ENCODE data around the gene SYCP3. TPM values are rescaled to one million over a fixed set of nuclear protein-coding genes. Genes with fewer than 3 reads are reported as not detected.

The SYCP3 gene
- total and polyA plus RNA-seq, 2 of the 13 experiments (the other 11 are each of a cell fraction or from before 2014, with no cell fraction given): not detected

DNA sequence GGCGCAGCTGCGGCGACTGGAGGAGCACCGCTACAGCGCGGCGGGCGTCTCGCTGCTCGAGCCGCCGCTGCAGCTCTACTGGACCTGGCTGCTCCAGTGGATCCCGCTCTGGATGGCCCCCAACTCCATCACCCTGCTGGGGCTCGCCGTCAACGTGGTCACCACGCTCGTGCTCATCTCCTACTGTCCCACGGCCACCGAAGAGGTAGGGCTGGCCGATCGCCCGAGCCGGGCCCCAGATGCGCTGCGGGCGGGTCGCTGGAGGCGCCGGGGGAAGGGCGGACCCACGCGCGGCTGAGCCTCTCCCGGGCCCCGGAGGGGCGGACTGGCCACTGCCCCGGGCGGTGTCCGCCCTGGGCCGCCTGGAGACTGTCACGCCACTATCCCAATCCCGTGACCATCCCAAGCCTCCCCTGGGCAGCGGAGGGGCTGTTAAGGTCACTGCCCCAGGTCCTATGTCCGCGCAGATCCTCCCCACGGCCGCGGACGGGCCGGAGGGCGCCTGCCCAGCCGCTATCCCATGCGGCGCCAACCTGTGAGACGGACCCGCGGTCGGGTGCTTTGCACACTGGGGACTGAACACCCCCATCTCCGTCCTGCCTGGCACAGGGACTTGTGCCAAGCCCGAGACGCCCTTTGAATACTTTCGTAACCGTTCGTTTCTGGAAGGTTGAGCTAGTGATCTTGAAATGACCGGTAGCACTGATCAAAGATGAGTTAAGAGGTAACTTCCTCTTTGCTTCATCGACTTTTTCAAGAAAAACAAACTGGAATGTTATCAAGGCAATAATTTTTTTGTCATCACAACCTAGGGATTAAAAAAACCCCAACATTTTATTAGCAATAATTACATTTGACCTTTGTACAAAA is 41.1 kb downstream of the SYCP3 start (continued):
- TF ChIP-seq, protein P1, sequence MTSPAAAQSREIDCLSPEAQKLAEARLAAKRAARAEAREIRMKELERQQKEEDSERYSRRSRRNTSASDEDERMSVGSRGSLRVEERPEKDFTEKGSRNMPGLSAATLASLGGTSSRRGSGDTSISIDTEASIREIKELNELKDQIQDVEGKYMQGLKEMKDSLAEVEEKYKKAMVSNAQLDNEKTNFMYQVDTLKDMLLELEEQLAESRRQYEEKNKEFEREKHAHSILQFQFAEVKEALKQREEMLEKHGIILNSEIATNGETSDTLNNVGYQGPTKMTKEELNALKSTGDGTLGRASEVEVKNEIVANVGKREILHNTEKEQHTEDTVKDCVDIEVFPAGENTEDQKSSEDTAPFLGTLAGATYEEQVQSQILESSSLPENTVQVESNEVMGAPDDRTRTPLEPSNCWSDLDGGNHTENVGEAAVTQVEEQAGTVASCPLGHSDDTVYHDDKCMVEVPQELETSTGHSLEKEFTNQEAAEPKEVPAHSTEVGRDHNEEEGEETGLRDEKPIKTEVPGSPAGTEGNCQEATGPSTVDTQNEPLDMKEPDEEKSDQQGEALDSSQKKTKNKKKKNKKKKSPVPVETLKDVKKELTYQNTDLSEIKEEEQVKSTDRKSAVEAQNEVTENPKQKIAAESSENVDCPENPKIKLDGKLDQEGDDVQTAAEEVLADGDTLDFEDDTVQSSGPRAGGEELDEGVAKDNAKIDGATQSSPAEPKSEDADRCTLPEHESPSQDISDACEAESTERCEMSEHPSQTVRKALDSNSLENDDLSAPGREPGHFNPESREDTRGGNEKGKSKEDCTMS (CRISPR knock-in tag; conservative IDR thresholded peaks at IDR 0.05): no peak
- TF ChIP-seq CCAR2 (optimal IDR thresholded peaks at IDR 0.05; ENCODE audit: low read depth, low read length) (no peak), PPARG (CRISPR knock-in tag; conservative IDR thresholded peaks at IDR 0.05) (peak; percentile 17; the same call in 1 of the 2 replicates), MBD4 (IDR thresholded peaks at IDR 0.05; ENCODE audit: borderline replicate concordance, low read length) (no peak), ZNF768 (CRISPR knock-in tag; IDR thresholded peaks at IDR 0.05) (no peak), KDM2A (CRISPR knock-in tag; IDR thresholded peaks at IDR 0.05; ENCODE audit: borderline replicate concordance, low read depth) (peak; percentile 41; the same call in 1 of the 2 replicates), HNF4A (CRISPR knock-in tag; IDR thresholded peaks at IDR 0.05) (peak; percentile 17; the same call in 1 of the 2 replicates), ZNF619 (CRISPR knock-in tag; IDR thresholded peaks at IDR 0.05) (no peak), ZNF781 (CRISPR knock-in tag; IDR thresholded peaks at IDR 0.05; ENCODE audit: borderline replicate concordance, not compliant biosample characterization) (no peak), NCOR1 (IDR thresholded peaks at IDR 0.05; ENCODE audit: borderline replicate concordance, low read length) (no peak), NR2C2 (CRISPR knock-in tag; IDR thresholded peaks at IDR 0.05; ENCODE audit: borderline replicate concordance) (no peak), SRSF4 (IDR thresholded peaks at IDR 0.05; ENCODE audit: low read depth, low read length, poor library complexity, severe bottlenecking) (no peak), AGO1 (IDR thresholded peaks at IDR 0.05; ENCODE audit: low read depth, low read length, poor library complexity, severe bottlenecking) (no peak), U2AF2 (IDR thresholded peaks at IDR 0.05; ENCODE audit: low read depth, low read length) (no peak), KLF12 (CRISPR knock-in tag; IDR thresholded peaks at IDR 0.05; ENCODE audit: borderline replicate concordance) (no peak)
- TF ChIP-seq, protein P2, sequence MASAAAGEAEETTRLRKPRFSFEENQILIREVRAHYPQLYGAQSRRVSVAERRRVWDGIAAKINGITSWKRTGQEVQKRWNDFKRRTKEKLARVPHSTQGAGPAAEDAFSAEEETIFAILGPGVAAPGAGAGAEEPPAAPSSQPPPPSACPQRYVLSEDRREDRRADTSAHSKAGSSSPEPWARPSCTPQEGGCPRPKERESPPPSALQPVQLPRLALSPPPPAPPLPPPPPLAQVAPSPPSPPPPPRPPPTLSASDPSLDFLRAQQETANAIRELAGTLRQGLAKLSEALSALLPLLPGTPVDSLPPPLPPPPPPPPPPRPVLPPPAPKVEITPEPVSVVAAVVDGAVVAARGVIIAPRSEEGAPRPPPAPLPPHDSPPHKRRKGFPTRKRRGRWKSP (CRISPR knock-in tag; IDR thresholded peaks at IDR 0.05): no peak
- TF ChIP-seq, protein P3, sequence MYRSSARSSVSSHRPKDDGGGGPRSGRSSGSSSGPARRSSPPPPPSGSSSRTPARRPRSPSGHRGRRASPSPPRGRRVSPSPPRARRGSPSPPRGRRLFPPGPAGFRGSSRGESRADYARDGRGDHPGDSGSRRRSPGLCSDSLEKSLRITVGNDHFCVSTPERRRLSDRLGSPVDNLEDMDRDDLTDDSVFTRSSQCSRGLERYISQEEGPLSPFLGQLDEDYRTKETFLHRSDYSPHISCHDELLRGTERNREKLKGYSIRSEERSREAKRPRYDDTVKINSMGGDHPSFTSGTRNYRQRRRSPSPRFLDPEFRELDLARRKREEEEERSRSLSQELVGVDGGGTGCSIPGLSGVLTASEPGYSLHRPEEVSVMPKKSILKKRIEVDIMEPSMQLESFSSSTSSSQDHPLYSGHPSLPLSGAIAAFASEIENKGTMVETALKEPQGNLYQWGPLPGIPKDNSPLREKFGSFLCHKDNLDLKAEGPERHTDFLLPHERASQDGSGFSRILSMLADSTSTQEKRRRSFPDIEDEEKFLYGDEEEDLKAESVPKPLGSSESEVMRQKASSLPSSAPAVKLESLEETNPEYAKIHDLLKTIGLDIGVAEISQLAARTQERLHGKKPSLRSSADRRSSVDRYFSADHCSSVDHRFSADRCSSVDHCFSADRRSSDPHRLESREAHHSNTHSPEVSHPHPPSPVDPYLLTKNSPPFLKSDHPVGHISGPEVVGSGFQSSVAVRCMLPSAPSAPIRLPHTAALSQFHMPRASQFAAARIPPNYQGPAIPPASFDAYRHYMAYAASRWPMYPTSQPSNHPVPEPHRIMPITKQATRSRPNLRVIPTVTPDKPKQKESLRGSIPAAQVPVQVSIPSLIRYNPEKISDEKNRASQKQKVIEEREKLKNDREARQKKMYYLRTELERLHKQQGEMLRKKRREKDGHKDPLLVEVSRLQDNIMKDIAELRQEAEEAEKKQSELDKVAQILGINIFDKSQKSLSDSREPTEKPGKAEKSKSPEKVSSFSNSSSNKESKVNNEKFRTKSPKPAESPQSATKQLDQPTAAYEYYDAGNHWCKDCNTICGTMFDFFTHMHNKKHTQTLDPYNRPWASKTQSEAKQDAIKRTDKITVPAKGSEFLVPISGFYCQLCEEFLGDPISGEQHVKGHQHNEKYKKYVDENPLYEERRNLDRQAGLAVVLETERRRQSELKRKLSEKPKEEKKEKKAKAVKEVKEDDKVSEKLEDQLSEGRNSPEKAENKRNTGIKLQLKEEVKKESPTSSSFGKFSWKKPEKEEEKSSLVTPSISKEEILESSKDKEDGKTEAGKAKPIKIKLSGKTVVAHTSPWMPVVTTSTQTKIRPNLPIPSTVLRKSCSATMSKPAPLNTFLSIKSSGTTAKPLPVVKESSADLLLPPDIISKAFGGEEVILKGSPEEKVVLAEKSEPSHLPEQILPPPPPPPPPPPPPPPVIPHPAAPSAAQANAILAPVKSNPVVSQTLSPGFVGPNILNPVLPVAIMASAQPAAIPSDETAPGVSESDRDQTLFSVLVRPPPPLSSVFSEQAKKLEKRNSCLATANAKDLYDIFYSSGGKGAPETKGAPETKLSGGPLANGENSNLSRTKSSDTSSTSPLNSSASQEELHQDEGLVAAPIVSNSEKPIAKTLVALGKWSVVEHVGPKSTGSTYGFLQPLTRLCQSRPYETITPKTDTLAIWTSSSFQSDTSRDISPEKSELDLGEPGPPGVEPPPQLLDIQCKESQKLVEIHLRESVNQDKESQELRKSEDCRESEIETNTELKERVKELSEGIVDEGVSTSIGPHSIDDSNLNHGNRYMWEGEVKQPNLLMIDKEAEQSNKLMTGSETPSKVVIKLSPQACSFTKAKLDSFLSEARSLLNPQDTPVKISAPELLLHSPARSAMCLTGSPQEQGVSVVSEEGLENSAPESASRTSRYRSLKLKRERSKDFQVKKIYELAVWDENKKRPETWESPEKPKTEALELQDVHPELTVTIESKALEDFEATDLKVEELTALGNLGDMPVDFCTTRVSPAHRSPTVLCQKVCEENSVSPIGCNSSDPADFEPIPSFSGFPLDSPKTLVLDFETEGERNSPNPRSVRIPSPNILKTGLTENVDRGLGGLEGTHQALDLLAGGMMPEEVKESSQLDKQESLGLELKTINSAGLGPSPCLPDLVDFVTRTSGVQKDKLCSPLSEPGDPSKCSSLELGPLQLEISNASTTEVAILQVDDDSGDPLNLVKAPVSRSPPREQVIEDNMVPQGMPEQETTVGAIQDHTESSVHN (CRISPR knock-in tag; IDR thresholded peaks at IDR 0.05): no peak
